Esophagus mucosa (tissue), 1 donor: ENCODE data around the gene NUMB. TPM values are rescaled to one million over a fixed set of nuclear protein-coding genes. Genes with fewer than 3 reads are reported as not detected.

Experiments
- ATAC-seq: fragments of 200-7000 bp; cut with Tn5 transposase; one replicate; pipeline ENCODE4 v1.9.1; 2020
- total RNA-seq: library from RNA; stranded (reverse); gene quantifications from one replicate; pipeline ENCODE4 v1.2.4, GENCODE V29; 2023
- donor health status: DM: yes; HTN: yes; CAD: no.

NUMB gene
- total RNA-seq, 1 donor from 2014 or later, result 49.2 TPM

- ATAC-seq, result no peak
These were observed 200.3 kb downstream of the NUMB start for GRCh38 chr14:73258076-73258475.

- no peak for ATAC-seq
These were observed 202.6 kb downstream of the NUMB start for GRCh38 chr14:73255693-73256225.

GRCh38 chr14:73255005-73255400 lies 203.3 kb downstream of the NUMB start:
- no peak for ATAC-seq

- no peak for ATAC-seq
These were observed 203.9 kb downstream of the NUMB start for GRCh38 chr14:73254247-73255004.

GRCh38 chr14:73253721-73254120 lies 204.6 kb downstream of the NUMB start:
- no peak for ATAC-seq

- no peak for ATAC-seq
These were observed 205.1 kb downstream of the NUMB start for GRCh38 chr14:73253323-73253610.

- ATAC-seq, result no peak
These were observed 205.6 kb downstream of the NUMB start for GRCh38 chr14:73252491-73253322.

- ATAC-seq, result no peak
These were observed 206.7 kb downstream of the NUMB start for GRCh38 chr14:73251516-73252215.

GRCh38 chr14:73250781-73251500 lies 207.4 kb downstream of the NUMB start:
- ATAC-seq, result no peak

GRCh38 chr14:73250317-73250713 lies 208.0 kb downstream of the NUMB start:
- ATAC-seq, result no peak

- ATAC-seq, result no peak
These were observed 208.6 kb downstream of the NUMB start for GRCh38 chr14:73249564-73250316.

GRCh38 chr14:73249108-73249507 lies 209.2 kb downstream of the NUMB start:
- no peak for ATAC-seq

GRCh38 chr14:73248108-73248868 lies 210.1 kb downstream of the NUMB start:
- no peak for ATAC-seq

- no peak for ATAC-seq
These were observed 211.8 kb downstream of the NUMB start for GRCh38 chr14:73246387-73247150.

- peak; percentile 67 for ATAC-seq
These were observed 212.6 kb downstream of the NUMB start for GRCh38 chr14:73245480-73246325.

- ATAC-seq, result no peak
These were observed 213.6 kb downstream of the NUMB start for GRCh38 chr14:73244541-73245290.

- ATAC-seq, result no peak
These were observed 214.6 kb downstream of the NUMB start for GRCh38 chr14:73243748-73244147.

- ATAC-seq, result no peak
These were observed 215.0 kb downstream of the NUMB start for GRCh38 chr14:73243341-73243740.
